ENCODE data around the gene OGG1.

Gene OGG1

DNA sequence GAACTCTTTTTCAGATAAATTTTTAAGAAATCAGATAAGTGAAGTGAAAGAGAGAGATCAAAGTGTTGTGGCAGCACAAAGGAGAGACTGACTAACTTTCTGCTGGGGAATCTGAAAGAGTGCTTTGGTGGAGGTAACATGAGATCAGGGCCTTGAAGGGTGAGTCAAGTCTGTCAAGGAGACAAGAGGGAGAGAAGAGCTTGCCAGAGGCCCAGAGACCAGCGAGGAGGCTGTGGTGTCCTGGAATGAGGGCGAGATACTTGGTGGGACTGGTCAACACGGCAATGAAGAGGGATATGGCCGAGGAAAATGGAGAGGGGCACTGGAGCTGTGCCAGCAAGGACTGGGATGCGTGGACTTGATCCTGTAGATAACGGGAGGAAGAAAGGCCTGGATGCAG is 38.0 kb downstream of the OGG1 start:
- DNase-seq: no peak

- DNase-seq: no peak
These were observed 41.4 kb downstream of the OGG1 start for GRCh38 chr3:9791127-9791526.

- DNase-seq: no peak
These were observed 42.1 kb downstream of the OGG1 start for GRCh38 chr3:9791790-9792404.

DNA sequence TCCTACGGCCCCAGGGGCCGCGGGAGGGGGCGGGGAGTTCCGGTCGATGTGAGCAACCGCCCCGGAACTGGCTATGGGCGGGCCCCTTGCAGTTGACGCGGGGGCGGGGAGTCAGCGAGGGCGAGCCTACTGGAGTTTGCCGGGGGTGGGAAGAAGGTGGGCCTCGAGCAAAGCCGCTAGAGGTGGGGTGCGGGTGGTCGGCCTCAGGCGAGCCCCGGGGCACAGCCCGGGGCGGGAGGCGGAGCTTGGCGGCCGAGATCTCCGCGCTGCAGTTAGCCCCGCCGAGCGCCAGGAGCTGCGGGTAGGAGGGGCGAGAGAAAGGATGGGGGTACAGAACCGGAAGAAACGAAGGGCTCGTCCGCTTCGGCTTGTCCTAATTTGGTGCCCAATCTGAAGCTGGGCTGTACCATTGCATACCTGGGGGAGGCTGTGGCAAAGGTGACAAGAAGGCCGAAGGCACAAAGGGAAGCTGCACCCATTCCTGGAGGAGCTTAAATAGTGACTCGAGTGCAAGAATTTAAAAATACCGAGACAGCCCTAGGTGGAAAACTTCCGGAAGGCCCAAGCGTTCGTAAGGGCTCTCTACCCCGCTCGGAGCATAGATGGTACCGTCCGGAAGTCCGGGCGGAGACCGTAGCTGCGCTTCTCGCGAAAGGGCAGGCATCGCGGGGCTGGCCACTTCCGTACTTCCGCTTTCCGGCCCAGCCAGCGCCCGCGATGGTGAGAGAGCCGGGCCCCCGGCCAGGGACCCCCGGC is 42.8 kb downstream of the OGG1 start, which contains the start of the genes ARPC4 and TADA3:
Gene ARPC4 (plus strand): TSS at position 678 of the 756 bp plus-strand sequence. CDS start 40 bp downstream, at position 718.
Gene TADA3 (minus strand): TSS at position 69 of the 756 bp plus-strand sequence. CDS start 1,007 bp downstream, outside the sequence.
- peak; percentile 74 to 85 for DNase-seq

DNA sequence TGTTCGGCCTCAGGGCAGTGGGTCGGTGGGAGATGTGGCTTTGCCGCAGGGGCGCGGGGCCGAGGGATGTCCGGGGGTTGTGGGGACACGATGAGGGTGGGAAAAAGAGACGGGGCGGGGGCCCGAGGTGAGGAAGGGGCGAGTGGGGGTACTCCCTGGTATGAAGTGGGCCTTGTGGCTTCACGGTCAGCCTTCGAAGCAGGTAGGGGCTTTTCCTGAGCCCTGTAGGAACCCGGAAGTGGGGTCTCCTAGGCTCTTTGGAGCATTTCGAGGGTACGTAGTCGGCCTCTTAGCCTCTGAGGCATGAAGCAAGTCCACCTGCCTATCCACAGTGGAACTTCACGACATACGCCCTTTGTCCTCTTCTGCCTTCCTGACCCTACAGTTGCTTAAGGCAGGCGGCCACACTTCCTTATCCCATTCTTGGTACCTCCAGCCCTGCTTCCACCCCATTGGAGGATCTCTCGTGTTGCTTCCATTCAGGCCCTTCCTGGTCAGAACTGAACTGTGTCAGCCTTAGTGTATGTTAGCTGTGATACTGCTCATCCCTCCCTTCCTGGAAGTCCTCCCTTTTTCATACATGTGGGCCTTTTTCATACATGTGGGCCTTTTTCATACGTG is 43.5 kb downstream of the OGG1 start:
- no peak for DNase-seq

DNA sequence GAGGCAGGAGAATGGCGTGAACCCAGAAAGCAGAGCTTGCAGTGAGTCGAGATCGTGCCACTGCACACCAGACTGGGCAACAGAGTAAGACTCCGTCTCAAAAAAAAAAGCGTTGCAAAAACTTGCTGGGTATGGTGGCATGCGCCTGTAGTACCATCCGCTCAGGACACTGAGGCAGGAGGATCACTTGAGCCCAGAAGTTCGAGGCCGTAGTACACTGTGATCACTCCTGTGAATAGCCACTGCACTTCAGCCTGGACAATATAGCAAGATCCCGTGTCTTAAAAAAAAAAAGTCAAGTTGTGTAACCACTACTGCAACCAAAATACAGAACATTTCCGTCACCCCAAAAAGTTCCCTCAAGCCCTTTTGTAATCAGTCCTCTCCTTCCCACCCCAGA is 44.6 kb downstream of the OGG1 start:
- no peak for DNase-seq

DNA sequence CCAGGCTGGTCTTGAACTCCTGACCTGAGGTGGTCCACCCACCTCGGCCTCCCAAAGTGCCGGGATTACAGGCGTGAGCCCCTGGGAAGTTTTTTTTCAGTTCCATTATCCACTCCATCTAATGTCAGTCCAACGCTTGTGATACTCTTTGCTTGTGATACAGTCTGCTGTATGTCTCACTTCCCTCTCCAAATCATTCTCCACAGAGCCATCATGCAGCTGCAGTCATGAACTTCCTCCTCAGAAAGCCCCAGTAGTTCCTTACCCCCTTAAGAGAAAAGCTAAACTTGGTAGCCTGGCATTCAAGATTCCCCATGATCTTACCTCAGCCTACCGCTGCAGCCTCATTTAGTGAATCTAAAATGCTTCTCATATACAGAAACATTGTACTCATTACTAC is 45.5 kb downstream of the OGG1 start:
- DNase-seq: no peak

DNA sequence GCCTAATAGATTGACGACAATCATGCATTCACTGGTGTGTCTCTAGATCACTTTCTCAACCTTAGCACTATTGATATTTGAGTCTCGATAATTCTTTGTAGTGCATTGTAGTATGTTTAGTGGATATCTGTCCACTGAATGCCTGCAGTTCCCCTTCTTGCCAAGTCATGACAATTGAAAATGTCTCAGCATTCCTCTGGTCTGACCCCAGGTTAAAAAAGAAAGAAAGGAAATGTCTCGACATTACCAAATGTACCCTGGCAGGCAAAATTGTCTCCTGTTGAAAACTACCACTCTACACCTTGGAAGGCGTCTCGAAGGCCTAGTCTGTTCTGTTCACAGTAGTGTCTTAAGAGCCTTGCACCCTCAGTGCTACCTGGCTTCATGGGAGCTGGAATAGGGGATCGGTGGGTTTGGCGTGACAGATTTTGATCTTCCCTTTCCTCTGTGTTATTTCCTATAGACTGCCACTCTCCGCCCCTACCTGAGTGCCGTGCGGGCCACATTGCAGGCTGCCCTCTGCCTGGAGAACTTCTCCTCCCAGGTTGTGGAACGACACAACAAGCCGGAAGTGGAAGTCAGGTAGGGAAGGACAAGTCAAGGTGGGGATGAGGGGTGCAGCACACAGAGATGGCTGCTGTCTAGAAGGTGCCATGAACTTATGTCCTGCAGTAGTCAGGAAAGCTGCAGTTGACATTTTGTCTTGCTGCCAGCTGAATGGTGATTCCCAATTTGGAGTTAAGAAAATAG is 47.6 kb downstream of the OGG1 start:
- no peak for DNase-seq

DNA sequence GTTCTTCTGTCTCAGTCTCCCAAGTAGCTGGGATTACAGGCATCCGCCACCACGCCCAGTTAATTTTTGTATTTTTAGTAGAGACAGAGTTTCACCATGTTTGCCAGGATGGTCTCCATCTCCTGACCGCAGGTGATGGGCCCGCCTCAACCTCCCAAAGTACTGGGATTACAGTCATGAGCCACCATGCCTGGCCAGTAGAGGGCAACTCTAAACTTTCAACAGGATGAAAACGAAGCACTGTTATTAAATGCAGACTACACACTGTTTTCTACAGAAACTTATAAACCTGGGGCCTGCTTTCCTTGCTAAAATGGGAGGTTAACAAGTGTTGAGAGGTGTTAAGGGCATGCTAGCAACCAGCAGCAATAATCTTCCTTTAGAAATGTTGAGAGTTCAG is 50.8 kb downstream of the OGG1 start:
- DNase-seq: no peak

DNA sequence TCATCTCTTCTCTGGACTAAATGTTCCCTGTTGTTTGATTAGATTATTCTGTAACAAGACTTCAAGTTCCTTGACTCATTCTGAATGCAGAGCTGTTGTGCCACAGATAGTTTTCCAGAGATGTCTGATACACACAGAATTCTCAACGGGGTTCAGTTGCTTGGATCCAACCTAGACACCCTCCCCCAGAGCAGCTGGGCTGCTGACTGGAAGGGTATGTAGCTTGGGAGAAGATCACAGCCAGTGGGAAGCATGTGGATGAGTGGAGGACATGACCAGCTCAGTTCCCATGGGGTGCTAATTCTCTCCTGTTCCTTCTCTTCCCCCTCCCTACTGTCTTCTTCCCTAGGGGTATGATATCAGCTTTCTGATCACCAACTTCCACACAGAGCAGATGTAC is 53.7 kb downstream of the OGG1 start:
- DNase-seq: no peak

DNA sequence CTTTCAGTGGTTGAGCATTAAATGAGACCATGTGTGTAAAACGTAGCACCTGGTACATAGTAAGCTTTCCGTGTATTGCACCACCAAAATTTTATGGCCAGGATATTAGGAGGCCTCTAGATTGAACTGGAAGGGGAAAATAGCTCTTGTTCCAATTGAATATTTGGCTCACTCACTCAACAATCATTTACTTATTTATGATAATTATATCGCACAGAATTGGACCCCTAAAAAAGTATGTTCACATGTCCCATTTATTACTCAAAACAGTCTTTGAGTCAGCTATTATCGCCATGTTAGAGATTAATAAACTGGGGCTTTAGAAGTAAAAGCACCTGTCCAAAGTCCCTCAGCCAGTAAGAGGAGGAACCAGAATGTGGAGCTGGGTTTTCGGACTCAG is 55.2 kb downstream of the OGG1 start:
- no peak for DNase-seq

DNA sequence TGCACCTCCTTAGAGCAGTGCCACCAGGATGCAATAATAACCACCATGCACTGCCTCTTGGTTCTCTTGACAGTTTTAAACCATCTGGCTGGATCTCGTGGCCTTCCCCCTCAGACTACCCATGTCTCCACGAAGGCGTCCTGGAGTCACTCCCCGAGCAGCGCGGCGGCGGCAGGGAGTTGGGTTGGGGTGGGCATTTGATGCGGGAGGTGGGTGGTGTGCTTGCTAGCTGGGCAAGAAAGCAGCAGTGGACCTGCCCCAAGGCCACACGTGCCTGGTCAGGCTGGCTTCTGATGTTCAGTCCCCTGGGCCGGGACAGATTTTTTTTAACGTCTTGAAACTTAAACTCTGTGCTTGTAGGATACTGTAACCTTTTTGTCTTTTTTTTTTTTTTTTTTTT is 56.4 kb downstream of the OGG1 start:
- DNase-seq: no peak

All from NCI-H1930 (cell line).